ENCODE data around the gene SLC25A45.
A peak's percentile ranks its signal among the peaks of the same experiment; 100 is the strongest.

DNA sequence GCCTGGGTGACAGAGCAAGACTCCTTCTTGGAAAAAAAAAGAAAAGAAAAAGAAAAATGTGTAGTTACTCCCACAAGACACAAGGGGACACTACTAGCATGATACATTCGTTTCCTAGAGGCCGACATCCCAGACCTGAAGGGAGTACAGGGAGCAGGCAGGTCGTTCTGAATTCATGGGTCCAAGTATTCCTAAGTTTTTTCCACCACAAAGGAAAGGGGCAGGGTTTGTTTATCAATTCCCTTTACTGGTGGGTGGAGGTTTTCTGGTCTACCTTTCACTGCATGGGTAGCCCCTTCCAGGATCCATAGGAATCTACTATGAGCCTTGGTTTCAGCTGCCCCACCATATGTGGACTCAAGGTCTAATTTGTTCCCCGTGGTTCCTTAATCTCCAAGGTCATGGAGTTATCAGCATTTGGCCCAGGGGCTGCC is 16.1 kb downstream of the SLC25A45 start:
- peak; percentile 89 for TF ChIP-seq CTCF (conservative IDR thresholded peaks at IDR 0.05)
- no peak for TF ChIP-seq ZFX (IDR thresholded peaks at IDR 0.05)

Measured in C4-2B (cell line).